Endodermal cell (in vitro differentiated cells): ENCODE measurements around the gene GGT5. TPM values are rescaled to one million over a fixed set of nuclear protein-coding genes. Genes with fewer than 3 reads are reported as not detected.
"Not testable (repeated sequence)": the region's sequence is repeated elsewhere in the genome, so short reads cannot be mapped to it uniquely, and the experiment has no call there.

Experiments used
- DNase-seq: peaks from one replicate; pipeline ENCODE4 v3.0.0-alpha.2; 2017
- H3K27ac ChIP-seq: 2 replicates; pipeline ENCODE4 v1.5.1; 2013; ENCODE audit warnings: mild to moderate bottlenecking, low read depth, low read length, moderate library complexity
- H3K27me3 ChIP-seq: 2 replicates; pipeline ENCODE4 v1.6.1; 2013; ENCODE audit warnings: mild to moderate bottlenecking, low read length, moderate library complexity; ENCODE audit not compliant: insufficient read depth, control insufficient read depth, poor library complexity, severe bottlenecking
- H3K36me3 ChIP-seq: 2 replicates; pipeline ENCODE4 v1.7.0; 2013; ENCODE audit warnings: mild to moderate bottlenecking, low read length, moderate library complexity; ENCODE audit not compliant: control insufficient read depth, insufficient read depth
- H3K4me1 ChIP-seq: one replicate; pipeline ENCODE4 v1.7.0; 2013; ENCODE audit warnings: low read length; ENCODE audit not compliant: control insufficient read depth, insufficient read depth
- H3K4me3 ChIP-seq: 2 replicates; pipeline ENCODE4 v1.5.1; 2013; ENCODE audit warnings: mild to moderate bottlenecking, low read length, moderate library complexity
- H3K9ac ChIP-seq: 2 replicates; pipeline ENCODE4 v1.6.1; 2013; ENCODE audit warnings: mild to moderate bottlenecking, low read length, moderate library complexity; ENCODE audit not compliant: poor library complexity, severe bottlenecking; ENCODE audit errors: extremely low read depth
- H3K9me3 ChIP-seq: 2 replicates; pipeline ENCODE4 v1.6.1; 2013; ENCODE audit warnings: mild to moderate bottlenecking, low read length, moderate library complexity; ENCODE audit not compliant: control insufficient read depth
- H3K27ac Mint-ChIP-seq: 2 replicates; pipeline ENCODE4 v1.8.0; 2020; ENCODE audit warnings: mixed read lengths
- H3K27me3 Mint-ChIP-seq: 2 replicates; pipeline ENCODE4 v1.8.0; 2021; ENCODE audit warnings: mild to moderate bottlenecking, mixed read lengths; ENCODE audit not compliant: insufficient read depth
- H3K36me3 Mint-ChIP-seq: 2 replicates; pipeline ENCODE4 v1.8.0; 2020; ENCODE audit warnings: low read depth, mixed read lengths
- H3K4me1 Mint-ChIP-seq: 2 replicates; pipeline ENCODE4 v1.8.0; 2020; ENCODE audit warnings: mixed read lengths
- H3K4me3 Mint-ChIP-seq: 2 replicates; pipeline ENCODE4 v1.8.0; 2020; ENCODE audit warnings: mild to moderate bottlenecking, moderate library complexity, mixed read lengths
- H3K9me3 Mint-ChIP-seq: 2 replicates; pipeline ENCODE4 v1.8.0; 2020; ENCODE audit warnings: mild to moderate bottlenecking, mixed read lengths
- WGBS, 2 experiments: methylation state at CpG; one replicate each; pipeline versions ENCODE4 v1.1.5 to v1.1.7; 2013; ENCODE audit warnings: missing lambda C conversion rate in 2 of 2, mixed read lengths in 1 of 2; ENCODE audit not compliant: insufficient coverage in 1 of 2, insufficient read length in 1 of 2; 5-methylcytosine and 5-hydroxymethylcytosine counted together
- total RNA-seq, 2 donors: library from RNA; stranded (reverse); fragmentation: NEBNext Ultra II Directional in 1 of 2; extraction: Animal tissue kit (Norgen Biotek cat#: 25700) in 1 of 2; gene quantifications; 2 replicates in 1 of 2; 3 replicates in 1 of 2; pipeline ENCODE4 v1.2.1, GENCODE V29; 2021
- TF ChIP-seq, protein P1 (sequence below): fragments of 200-600 bp; sonication (generic); conservative IDR thresholded peaks from 2 replicates; pipeline ENCODE4 v1.5.0; 2021; ENCODE audit warnings: antibody characterized with exemption, mild to moderate bottlenecking

GGT5 gene
- total RNA-seq, 2 donors from 2014 or later, result 0.29 TPM; not detected in 1

DNA sequence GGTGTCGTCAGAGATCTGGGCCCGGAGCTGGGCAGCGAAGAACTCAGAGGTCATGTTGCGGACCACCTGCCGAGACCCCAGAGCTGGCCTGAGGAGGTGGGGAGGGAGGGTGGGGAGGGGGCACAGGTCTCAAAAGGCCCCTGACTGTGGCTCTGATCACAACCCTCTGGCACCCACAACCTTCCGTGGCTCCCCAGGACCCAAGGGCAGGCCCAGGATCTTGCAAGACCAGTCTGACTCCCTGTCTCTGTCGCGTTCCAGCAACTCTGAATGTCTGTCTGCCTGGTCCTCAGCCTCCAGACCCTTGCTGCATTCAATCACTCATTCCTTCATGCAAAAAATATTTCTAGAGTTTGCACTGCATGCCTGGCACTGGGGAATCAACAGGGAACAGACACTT, 4.5 kb upstream of the GGT5 start:
- not testable (repeated sequence) for H3K27ac ChIP-seq, H3K27ac Mint-ChIP-seq, H3K9me3 ChIP-seq, H3K9me3 Mint-ChIP-seq, H3K36me3 Mint-ChIP-seq, H3K4me1 ChIP-seq, H3K27me3 ChIP-seq, H3K9ac ChIP-seq, H3K4me3 ChIP-seq, H3K4me1 Mint-ChIP-seq, DNase-seq, H3K27me3 Mint-ChIP-seq, H3K36me3 ChIP-seq, H3K4me3 Mint-ChIP-seq
- WGBS, 2 experiments, result 100% methylated on average over 1 of the region's 8 CpGs; no CpG with 5 or more reads in 1 of the 2 experiments

DNA sequence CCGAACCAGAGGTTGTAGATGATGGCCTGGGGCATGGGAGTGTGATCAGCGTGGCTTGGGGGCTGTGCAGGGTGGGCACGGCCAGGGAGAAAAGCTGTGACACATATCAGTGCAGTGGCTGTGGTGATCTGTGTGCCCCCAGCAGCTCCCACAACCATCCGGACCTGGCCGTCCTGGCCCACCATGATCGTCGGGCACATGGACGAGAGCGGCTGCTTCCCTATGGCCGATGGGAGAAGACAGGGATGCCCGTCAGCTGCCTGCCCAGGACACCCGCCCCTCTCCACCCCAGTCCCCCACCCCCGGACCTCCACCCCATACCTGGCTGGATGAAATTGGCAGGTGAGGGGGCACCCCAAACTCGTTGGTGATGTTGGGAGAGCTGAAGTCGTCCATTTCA, 3.7 kb upstream of the GGT5 start:
- not testable (repeated sequence) for H3K27ac ChIP-seq, H3K9ac ChIP-seq, H3K9me3 Mint-ChIP-seq, DNase-seq, H3K27me3 ChIP-seq, H3K36me3 Mint-ChIP-seq, H3K4me3 Mint-ChIP-seq, H3K36me3 ChIP-seq, H3K4me3 ChIP-seq, H3K27me3 Mint-ChIP-seq, H3K27ac Mint-ChIP-seq, H3K4me1 ChIP-seq, H3K9me3 ChIP-seq, H3K4me1 Mint-ChIP-seq
- WGBS, 2 experiments, result 94 to 100% methylated on average over 6 to 9 of the region's 15 CpGs

DNA sequence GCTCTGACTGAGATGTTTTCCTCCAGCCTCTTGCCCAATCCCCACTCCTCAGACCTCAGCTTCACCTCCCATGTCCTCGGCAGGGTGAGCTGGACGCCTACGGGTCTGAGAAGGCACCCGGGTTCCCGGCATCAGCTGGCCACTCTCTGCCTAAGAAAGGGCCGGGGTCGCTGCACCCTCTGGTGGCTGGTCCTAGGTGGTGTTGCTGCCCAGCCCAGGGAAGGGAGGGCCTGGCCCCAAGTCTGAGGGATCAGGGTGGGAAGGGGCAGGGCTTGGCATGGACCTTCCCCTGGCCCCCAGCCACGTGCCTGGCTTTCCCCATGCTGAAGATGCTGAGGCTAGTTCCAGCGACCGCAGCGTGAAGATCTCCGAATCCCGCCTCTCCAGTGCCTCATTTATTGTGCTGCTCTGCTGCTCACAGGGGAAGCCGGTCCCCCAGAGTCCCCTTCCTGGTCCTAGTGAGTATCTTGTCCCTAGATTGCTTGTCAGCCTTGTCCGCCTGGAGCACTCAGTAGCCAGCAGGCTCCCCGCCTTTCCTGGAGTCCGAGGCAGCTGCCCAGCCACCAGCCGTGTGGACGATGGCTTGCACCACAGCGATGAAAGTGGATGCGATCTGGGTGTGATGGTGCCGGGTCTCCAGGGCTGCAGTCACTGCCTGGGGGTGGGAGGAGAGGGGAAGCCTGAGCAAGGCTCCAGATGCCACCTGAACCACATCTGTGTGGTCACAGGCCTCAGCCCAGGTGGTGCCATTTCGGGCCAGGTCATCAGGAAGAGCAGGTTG, 2.9 kb upstream of the GGT5 start:
- 61 to 74% methylated on average over 6 to 23 of the region's 23 CpGs for WGBS, 2 experiments
- H3K27me3 ChIP-seq, result no peaks in the 10 kb centered on the region
- H3K9me3 ChIP-seq, result no peaks in the 10 kb centered on the region
- Mint-ChIP-seq H3K27ac (no peak overlapping the region), H3K36me3 (no peaks in the 10 kb centered on the region), H3K9me3 (no peaks in the 10 kb centered on the region), H3K4me1 (peaks cover 5% of the 10 kb centered on the region), H3K4me3 (no peak overlapping the region), H3K27me3 (no peaks in the 10 kb centered on the region)
- no peak overlapping the region for H3K4me3 ChIP-seq
- H3K27ac ChIP-seq, result no peak overlapping the region
- H3K9ac ChIP-seq, result no peak overlapping the region
- TF ChIP-seq, protein P1, sequence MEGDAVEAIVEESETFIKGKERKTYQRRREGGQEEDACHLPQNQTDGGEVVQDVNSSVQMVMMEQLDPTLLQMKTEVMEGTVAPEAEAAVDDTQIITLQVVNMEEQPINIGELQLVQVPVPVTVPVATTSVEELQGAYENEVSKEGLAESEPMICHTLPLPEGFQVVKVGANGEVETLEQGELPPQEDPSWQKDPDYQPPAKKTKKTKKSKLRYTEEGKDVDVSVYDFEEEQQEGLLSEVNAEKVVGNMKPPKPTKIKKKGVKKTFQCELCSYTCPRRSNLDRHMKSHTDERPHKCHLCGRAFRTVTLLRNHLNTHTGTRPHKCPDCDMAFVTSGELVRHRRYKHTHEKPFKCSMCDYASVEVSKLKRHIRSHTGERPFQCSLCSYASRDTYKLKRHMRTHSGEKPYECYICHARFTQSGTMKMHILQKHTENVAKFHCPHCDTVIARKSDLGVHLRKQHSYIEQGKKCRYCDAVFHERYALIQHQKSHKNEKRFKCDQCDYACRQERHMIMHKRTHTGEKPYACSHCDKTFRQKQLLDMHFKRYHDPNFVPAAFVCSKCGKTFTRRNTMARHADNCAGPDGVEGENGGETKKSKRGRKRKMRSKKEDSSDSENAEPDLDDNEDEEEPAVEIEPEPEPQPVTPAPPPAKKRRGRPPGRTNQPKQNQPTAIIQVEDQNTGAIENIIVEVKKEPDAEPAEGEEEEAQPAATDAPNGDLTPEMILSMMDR, result peak; percentile 88
- DNase-seq, result peak; percentile 96
- no peaks in the 10 kb centered on the region for H3K4me1 ChIP-seq
- no peaks in the 10 kb centered on the region for H3K36me3 ChIP-seq

DNA sequence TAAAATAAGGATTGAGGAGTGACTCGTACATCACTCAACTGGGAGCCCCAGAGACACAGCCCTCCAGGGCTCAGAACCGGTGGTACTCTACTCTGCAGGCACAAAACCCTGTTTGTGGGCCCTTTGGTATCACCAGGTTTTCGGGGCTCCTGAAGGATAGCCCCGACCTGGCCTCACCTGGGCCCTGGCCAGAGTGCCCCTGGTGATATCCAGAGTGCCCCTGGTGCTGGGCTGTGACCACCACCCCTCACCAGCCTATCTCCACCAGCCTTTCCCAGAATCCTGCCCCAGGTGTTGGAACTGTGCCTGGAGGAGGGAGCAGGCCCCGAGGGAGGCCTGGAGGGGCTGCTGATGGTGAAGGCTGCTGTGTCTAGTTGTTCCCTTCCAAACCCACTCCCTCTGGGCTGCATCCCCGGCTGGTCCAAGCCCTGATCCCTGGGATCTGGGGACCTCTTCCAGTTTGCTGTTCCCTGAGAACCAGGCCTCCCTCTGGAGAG, 2.2 kb upstream of the GGT5 start:
- Histone ChIP-seq H3K4me1 (no peaks in the 10 kb centered on the region), H3K4me3 (no peak overlapping the region), H3K9ac (no peak overlapping the region), H3K9me3 (no peaks in the 10 kb centered on the region), H3K36me3 (no peaks in the 10 kb centered on the region), H3K27me3 (no peaks in the 10 kb centered on the region), H3K27ac (no peak overlapping the region)
- no peaks in the 10 kb centered on the region for H3K27me3 Mint-ChIP-seq
- H3K4me3 Mint-ChIP-seq, result no peak overlapping the region
- DNase-seq, result no peak
- H3K4me1 Mint-ChIP-seq, result peaks cover 5% of the 10 kb centered on the region
- H3K36me3 Mint-ChIP-seq, result no peaks in the 10 kb centered on the region
- WGBS, 2 experiments, result 86 to 93% methylated on average over 4 to 6 of the region's 6 CpGs
- no peaks in the 10 kb centered on the region for H3K9me3 Mint-ChIP-seq
- TF ChIP-seq, protein P1, result no peak
- no peak overlapping the region for H3K27ac Mint-ChIP-seq

DNA sequence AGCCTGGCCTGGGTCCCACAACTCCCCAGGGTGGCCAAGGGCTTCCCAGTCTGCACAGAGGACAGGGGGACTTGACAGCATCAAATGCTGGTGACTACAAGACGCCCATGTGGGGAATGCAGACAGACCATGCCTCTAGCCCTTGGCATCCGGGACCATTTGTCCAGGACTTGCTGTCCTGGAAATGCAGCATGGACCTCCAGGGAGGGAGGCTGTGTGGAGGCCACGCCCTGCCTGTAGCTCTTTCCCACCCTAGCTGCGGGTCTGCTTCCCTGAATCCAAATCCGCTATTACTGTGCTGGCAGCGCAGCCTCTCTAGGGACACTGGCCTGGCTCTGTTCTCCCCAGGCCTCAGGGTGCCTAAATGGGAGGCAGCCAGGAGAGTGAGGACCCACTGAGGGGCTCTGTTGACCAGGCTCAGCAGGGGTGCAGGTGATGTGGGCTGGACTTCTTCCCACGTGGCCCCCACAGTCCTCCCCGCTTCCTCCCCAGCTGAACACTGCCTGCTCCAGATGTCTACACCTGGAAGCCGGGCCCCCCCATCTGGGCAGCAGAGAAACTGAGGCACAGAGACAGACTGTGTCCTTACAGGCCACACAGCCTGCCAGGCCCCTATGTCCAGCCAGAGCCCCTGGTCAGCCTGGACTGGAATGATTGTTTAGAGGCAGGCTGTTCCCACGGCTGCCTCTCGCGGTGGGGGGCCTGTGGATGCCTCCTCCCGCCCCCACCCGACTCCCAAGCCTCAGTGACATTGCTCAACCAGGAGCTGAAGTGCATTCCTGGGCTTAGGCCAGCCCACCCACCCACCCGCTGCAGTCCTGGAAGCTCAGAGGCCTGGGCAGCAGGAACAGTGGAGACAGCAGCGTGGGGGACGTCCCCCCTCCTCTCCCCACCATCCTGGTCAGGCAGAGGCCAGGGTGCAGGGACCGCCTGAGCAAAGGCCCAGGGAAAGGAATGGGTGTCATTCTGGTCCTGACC, 991 bp upstream of the GGT5 start:
- DNase-seq, H3K4me1 Mint-ChIP-seq, H3K36me3 Mint-ChIP-seq, H3K9ac ChIP-seq, H3K27ac ChIP-seq, H3K27me3 Mint-ChIP-seq, H3K27ac Mint-ChIP-seq, H3K9me3 Mint-ChIP-seq, H3K36me3 ChIP-seq, H3K27me3 ChIP-seq, H3K4me1 ChIP-seq, H3K9me3 ChIP-seq, H3K4me3 ChIP-seq, H3K4me3 Mint-ChIP-seq: not testable (repeated sequence)
- WGBS, 2 experiments, result 87 to 100% methylated on average over 2 to 17 of the region's 18 CpGs
